Frontal cortex (tissue), 4 donors: Measurements from ENCODE around the gene VAV2. TPM values are rescaled to one million over a fixed set of nuclear protein-coding genes. Genes with fewer than 3 reads are reported as not detected.

ENCODE experiments used
- DNase-seq, 2 donors: peaks; one replicate each; pipeline ENCODE4 v3.0.0; 2012; ENCODE audit warnings: low spot score in 2 of 2
- FAIRE-seq: peaks from 2 replicates; lab custom pipeline; 2012; peaks lifted over from hg19 to GRCh38; lab: Jason Lieb, UNC
- total RNA-seq: library from RNA; depleted of rRNA; stranded (reverse); fragments of >200 nt; gene quantifications from one replicate; pipeline ENCODE4 v1.2.3, GENCODE V29; 2014
- donor health status: control.
- donor health status: control.
- donor health status: control.

Gene VAV2
- total RNA-seq, 1 donor from 2014 or later = 31.0 TPM

DNA sequence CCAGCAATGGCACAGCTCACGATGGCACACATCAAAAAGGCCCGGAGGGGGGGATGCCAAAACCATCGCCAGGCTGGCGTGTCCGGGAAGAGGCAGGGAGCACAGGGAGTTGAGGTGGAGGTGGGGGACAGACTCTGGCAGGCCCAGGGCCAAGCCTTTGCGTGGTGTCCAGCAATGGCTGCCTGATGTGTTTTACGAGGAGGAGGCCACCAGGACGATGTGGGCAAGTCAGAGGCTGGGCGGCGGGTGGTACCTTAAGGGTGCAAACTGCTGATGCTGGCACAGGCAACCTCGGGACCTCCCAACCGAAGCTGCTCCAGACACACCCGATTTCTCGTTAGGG lies 4.7 kb downstream of the VAV2 start:
- no peak for DNase-seq
- FAIRE-seq = no peak

- no peak for FAIRE-seq
- DNase-seq = no peak
Observed at GRCh38 chr9:133986774-133987445, 5.2 kb downstream of the VAV2 start.

- no peak for FAIRE-seq
Observed at GRCh38 chr9:133986061-133986460, 6.1 kb downstream of the VAV2 start.

GRCh38 chr9:133982971-133983720 lies 9.0 kb downstream of the VAV2 start:
- FAIRE-seq (no peak), DNase-seq (no peak)

More at GRCh38 chr9:133986061-133986460, 6.1 kb downstream of the VAV2 start:
- no peak for DNase-seq

DNA sequence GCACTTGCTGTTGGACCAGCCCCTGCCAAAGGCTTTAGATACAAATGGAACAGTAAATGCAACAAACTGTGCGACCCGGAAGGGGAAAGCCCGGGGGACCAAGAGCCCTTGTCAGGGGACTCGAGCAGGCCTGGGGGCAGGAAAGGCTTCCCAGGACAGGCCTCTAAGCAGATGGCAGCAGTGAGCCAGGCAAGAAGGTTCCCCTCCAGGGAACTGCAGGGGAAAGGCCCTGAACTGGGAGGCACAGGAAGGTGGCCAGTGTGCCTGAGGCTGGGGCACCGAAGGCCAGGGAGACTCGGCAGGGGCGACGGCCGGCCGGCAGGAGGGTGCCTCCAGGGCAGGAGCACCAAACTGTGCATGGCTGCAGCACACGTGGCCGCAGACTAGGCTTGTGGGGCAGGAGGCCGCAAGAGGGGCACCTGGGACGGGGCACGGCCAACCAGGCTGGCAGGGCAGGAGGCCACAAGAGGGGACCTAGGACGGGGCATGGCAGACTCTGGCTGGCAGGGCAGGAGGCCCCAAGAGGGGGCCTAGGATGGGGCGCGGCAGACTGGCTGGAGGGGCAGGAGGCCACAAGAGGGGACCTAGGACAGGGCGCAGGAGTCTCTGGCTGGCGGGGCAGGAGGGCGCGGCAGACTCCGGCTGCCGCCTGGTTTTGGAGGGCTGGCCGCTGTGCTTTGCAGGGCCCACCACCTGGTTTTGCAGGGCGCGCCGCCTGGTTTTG lies 10.0 kb downstream of the VAV2 start:
- no peak for FAIRE-seq

GRCh38 chr9:133981589-133981957 lies 10.6 kb downstream of the VAV2 start:
- no peak for FAIRE-seq

More for the DNA sequence above, 10.0 kb downstream of the VAV2 start:
- DNase-seq = no peak

GRCh38 chr9:133980864-133981588 lies 11.1 kb downstream of the VAV2 start:
- no peak for FAIRE-seq
- no peak for DNase-seq

More at GRCh38 chr9:133981589-133981957, 10.6 kb downstream of the VAV2 start:
- DNase-seq = no peak

DNA sequence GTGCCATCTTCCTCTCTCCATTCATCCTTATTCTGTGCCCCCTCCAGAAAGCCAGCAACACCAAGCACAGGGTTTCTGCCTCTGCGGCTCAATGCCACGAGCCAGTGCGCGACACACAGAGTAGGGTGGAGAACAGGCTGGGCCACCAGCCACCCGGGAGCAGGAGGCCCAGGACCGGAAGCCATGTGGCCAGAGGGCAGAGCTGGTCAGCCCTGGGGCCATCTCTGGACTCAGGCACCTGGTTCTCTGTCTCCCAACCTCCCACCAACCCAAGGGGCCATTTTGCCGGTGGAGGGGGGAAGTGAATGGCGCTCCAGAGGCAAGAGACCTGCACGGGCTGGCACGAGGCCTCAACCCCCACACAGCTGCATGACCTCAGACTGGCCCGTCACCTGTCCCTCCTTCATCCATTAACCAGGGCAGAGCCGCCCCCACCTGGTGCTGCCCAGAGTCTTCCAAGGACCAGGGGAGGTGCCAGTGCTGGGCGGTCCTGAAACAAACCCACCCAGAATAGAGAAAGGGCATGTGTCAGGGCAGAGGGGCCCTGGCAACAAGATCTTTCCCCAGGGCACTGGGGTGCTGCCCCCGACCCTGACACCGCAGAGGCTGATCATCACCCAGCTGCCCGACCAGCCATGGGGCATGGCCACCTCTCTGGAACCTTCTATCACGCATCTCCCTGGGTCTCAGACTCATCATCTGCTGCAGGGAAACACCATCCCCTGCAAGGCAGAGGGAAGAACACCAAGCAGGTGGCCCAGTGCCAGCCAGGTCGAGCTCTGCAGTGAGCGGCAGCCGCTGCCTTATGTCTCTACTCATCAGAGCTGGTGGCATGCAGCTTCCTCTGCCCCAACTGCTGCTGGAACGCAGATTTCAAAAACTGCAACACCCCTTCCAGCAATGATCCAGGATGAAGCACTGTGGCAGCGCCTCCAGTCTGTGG lies 11.9 kb downstream of the VAV2 start:
- FAIRE-seq = no peak

DNA sequence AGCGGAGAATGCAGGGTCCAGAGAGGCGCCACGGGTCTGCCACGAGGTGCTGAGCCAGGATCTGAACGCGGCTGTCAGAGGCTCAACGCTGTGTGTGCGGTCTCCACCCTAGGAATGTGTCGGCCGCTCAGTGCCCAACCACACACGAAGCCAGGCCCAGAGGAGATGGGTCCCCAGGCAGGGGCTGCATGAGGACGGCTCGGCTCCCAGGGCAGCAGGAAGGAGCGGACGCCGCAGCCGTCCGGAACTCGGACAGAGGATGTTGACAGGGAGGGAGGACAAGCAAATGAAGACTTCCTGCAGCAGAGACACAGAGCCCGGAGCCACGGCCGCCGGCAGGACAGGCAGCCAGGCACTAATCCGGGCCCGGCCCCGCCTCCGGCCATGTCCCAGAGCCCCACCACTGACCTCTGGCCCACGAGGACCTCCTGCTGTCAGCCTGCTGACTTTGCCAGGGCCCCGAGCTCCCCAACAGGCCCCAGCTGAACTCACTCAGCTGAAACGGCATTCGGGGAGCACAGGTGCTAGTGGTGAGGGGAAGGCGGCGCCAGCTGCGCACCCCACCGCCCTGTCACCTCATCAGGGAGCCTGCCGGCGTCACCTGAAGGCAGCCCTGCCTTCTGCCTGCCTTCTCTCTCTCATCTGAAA lies 12.7 kb downstream of the VAV2 start:
- DNase-seq (peak in 1 of 2 donors; percentile 68), FAIRE-seq (no peak)

More for the DNA sequence above, 11.9 kb downstream of the VAV2 start:
- DNase-seq = no peak

DNA sequence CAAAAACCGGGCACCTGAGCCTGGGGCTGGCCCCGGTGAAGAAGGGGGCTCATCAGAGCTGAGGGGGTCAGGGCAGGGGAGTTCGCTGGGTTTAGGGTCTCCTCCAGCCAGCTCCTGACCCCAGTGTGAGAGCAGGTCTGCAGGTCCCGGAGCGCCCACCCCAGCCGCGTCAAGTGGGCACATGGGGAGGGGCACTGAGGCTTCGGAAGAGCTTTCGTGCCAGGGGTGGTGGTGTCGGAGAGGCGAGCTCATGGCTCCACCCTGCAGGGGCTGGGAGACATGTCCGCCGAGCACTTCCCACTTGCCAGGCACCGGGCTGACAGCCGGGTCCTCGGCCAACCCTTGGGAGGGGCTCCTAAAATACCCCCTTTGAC lies 13.2 kb downstream of the VAV2 start:
- no peak for DNase-seq
- no peak for FAIRE-seq

GRCh38 chr9:133978226-133978898 lies 13.8 kb downstream of the VAV2 start:
- FAIRE-seq (no peak), DNase-seq (no peak)

GRCh38 chr9:133977421-133978201 lies 14.5 kb downstream of the VAV2 start:
- DNase-seq (no peak), FAIRE-seq (no peak)

DNA sequence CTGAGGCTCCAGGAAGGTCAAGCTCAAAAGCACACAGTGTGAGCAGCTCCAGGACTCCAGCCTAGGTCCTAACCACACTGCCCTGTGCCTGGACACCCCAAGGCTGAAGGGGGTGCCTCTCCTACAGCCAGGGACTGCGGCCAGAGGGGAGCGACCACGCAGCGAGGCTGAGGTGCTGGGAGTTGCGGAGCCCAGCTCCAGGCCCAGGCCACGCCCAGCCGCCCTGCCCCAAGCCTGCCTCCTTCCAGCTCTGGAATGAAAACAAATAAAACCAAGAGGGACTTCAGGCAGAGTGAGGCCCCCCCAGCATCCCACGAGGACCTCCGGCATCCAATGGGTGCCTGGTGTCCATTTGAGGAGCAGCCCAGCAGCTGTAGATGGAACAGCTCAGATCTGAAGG lies 15.2 kb downstream of the VAV2 start:
- DNase-seq (no peak), FAIRE-seq (no peak)

DNA sequence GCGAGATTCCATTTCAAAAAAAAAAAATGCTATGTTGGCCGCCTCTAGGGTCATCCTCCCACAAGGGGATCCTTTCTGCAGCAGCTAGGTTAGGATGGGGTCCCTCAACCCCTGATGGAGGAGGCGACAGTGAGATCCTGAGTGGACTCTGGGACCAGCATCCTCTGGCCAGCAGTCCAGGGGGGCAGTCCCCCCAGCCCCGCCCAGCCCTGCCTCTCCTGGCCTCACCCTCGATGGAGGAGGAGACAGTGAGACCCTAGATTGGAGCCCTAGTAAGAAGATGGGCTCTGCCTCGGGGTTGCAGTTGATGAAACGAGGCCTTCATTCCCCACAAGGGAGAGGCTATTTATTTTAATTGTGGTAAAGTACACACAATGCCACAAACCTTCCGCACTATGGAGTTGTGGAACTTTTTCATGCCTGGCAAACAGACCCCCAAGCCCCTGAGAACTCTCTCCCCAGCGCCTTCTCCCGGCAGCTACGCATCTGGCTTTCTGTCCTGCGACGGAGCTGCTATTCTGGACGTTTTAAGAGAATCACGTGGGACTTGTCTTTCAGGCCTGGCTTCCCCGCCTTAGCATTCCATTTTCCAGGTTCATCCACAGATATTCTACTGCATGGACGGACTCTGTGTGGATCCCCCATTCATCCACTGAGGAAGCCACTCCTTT lies 15.8 kb downstream of the VAV2 start:
- no peak for FAIRE-seq
- no peak for DNase-seq

DNA sequence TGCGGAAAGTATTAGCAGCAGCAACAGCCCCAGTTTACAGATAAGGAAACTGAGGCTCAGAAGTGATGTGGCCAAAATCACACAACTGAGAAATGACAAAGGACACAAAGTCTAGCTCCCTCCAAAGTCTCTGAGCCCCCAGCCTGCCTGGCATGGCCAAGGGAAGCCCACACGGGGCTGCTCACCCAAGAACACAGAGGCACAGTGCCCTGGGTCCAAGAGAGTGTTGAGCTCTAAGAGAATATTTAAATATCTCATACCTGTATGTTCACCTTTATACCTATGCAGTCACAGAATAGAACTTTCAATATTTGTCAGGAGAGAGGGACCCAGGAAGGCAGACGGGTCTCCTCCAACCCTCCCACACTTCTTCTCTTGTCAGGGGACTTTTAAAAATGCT lies 16.6 kb downstream of the VAV2 start:
- DNase-seq = no peak
- FAIRE-seq = no peak

DNA sequence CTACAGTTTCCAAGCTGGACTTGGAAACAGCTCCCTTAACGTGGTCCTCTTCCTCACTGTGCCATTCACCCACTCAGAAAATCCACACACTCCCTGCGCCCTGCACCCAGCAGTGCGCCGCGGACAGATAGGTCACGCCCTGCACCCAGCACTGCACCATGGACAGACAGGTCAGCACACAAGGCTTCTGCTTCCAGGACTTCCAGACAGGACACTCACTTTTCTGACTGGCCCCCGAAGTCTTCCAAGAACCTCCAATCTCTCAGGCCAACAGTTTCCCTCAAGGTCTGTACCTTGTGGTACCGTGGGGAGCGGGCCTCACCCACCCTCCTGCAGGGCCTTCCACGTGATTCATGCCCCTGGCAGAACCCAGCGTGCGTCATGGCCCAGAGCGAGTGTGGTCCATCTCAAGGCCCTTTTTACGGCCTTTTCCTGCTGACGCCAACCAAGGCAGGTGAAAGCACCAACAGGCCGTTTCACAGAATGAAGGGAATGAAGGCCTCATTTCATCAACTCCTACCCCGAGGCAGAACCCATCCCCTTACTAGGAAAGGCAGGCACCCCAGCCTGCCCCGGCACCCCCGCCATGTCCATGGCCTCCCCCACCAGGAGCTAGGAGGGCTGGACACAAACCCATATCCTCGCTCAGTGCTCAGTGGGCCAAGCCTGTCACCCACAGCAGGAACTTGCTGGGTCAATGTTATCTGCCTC lies 17.3 kb downstream of the VAV2 start:
- FAIRE-seq = no peak
- DNase-seq = no peak
